Mucosa of descending colon (tissue), 3 donors: ENCODE measurements around the gene HBS1L. TPM values are rescaled to one million over a fixed set of nuclear protein-coding genes. Genes with fewer than 3 reads are reported as not detected.
"Not testable (repeated sequence)": the region's sequence is repeated elsewhere in the genome, so short reads cannot be mapped to it uniquely, and the experiment has no call there.

Experiments
- ATAC-seq: fragments of 200-7000 bp; cut with Tn5 transposase; one replicate; pipeline ENCODE4 v1.9.1; 2020; ENCODE audit warnings: mild to moderate bottlenecking, moderate library complexity
- DNase-seq, 3 donors: peaks; one replicate each; pipeline ENCODE4 v3.0.0-alpha.2; 2020
- H3K36me3 ChIP-seq: fragments of 200-600 bp; one replicate; pipeline ENCODE4 v1.8.0; 2021; ENCODE audit warnings: low read depth, mild to moderate bottlenecking
- H3K4me1 ChIP-seq: fragments of 200-600 bp; one replicate; pipeline ENCODE4 v1.8.0; 2021; ENCODE audit warnings: low read depth, mild to moderate bottlenecking
- H3K4me3 ChIP-seq: fragments of 200-600 bp; one replicate; pipeline ENCODE4 v1.8.0; 2021; ENCODE audit warnings: mild to moderate bottlenecking
- H3K9me3 ChIP-seq: fragments of 200-600 bp; one replicate; pipeline ENCODE4 v1.8.0; 2021; ENCODE audit warnings: mild to moderate bottlenecking
- CTCF ChIP-seq: fragments of 200-600 bp; IDR thresholded peaks from one replicate; pipeline ENCODE4 v1.8.0; 2022; ENCODE audit warnings: antibody characterized with exemption, mild to moderate bottlenecking
- intact Hi-C, 2 donors: fragments of 100-400 bp; cut with DNase I in 1 of 2; cut with micrococcal nuclease in 1 of 2; formaldehyde crosslinking; loops; one replicate each; pipeline versions ENCODE4 v1.11.0 to v1.11.1; 2022; cut with DNase I, micrococcal nuclease
- total RNA-seq, 3 donors: library from RNA; stranded (reverse); fragmentation: NEBNext Ultra II Directional in 2 of 3; extraction: Animal tissue kit (Norgen Biotek cat#: 25700) in 2 of 3; gene quantifications; one replicate each; pipeline versions ENCODE4 v1.2.1 to v1.2.4, GENCODE V29; 2021 to 2023
- donor health status: DM: no; HTN: no; CAD: no; lungs with moderate emphysema.
- donor health status: DM: no; HTN: no; CAD: no.
- donor health status: DM: no; HTN: yes; CAD: no.

The HBS1L gene
- total RNA-seq, 3 donors from 2014 or later: 43.0 to 68.6 (median 51.3) TPM

- no peaks in the 10 kb centered on the region for H3K36me3 ChIP-seq
- H3K4me1 ChIP-seq: no peaks in the 10 kb centered on the region
- intact Hi-C loops: no loop called here
- no peak for DNase-seq
- H3K4me3 ChIP-seq: no peak overlapping the region
- no peak for ATAC-seq
- no peak for TF ChIP-seq CTCF
- H3K9me3 ChIP-seq: no peaks in the 10 kb centered on the region
These were observed 11.8 kb upstream of the HBS1L start for GRCh38 chr6:135066397-135066796.

- no peaks in the 10 kb centered on the region for H3K9me3 ChIP-seq
- DNase-seq (no peak), ATAC-seq (no peak)
- intact Hi-C loops: no loop called here
- TF ChIP-seq CTCF: no peak
- no peaks in the 10 kb centered on the region for H3K4me1 ChIP-seq
- H3K36me3 ChIP-seq: no peaks in the 10 kb centered on the region
- no peak overlapping the region for H3K4me3 ChIP-seq
These were observed 10.0 kb upstream of the HBS1L start for GRCh38 chr6:135064586-135064985.

- no peak for TF ChIP-seq CTCF
- Histone ChIP-seq H3K36me3 (no peaks in the 10 kb centered on the region), H3K4me3 (no peak overlapping the region), H3K4me1 (no peaks in the 10 kb centered on the region), H3K9me3 (no peaks in the 10 kb centered on the region)
- ATAC-seq (no peak), DNase-seq (no peak)
- intact Hi-C loops: no loop called here
These were observed 9.3 kb upstream of the HBS1L start for GRCh38 chr6:135063926-135064325.

- H3K4me1 ChIP-seq: no peaks in the 10 kb centered on the region
- ATAC-seq (peak; percentile 95), DNase-seq (peak in 1 of 3 donors; percentile 13)
- no peaks in the 10 kb centered on the region for H3K9me3 ChIP-seq
- no peak for TF ChIP-seq CTCF
- no peak overlapping the region for H3K4me3 ChIP-seq
- H3K36me3 ChIP-seq: no peaks in the 10 kb centered on the region
- intact Hi-C loops: no loop called here
These were observed 8.1 kb upstream of the HBS1L start for GRCh38 chr6:135062735-135063134.

GRCh38 chr6:135060076-135060475 is 5.5 kb upstream of the HBS1L start:
- H3K36me3 ChIP-seq: no peaks in the 10 kb centered on the region
- DNase-seq (no peak), ATAC-seq (no peak)
- no peak overlapping the region for H3K4me3 ChIP-seq
- no peaks in the 10 kb centered on the region for H3K9me3 ChIP-seq
- TF ChIP-seq CTCF: no peak
- no peaks in the 10 kb centered on the region for H3K4me1 ChIP-seq
- intact Hi-C loops: no loop called here

GRCh38 chr6:135058299-135058698 is 3.7 kb upstream of the HBS1L start:
- DNase-seq, H3K4me3 ChIP-seq, ATAC-seq, H3K36me3 ChIP-seq, H3K9me3 ChIP-seq, intact Hi-C loops, H3K4me1 ChIP-seq: not testable (repeated sequence)
